ENCODE results near the gene SSBP1.

SSBP1 gene

GRCh38 chr7:141792526-141792925 is 54.4 kb downstream of the SSBP1 start:
- no peak for DNase-seq (ENCODE audit: low read depth in 2 of 2)
- H3K4me3 ChIP-seq (replicated peaks in 1 of 2; ENCODE audit: low read depth in 2 of 2, low read length in 2 of 2) = no peak overlapping the region
- TF ChIP-seq CTCF (IDR thresholded peaks at IDR 0.05; ENCODE audit: low read depth, low read length) = no peak
